HG02610 (cell line): ENCODE measurements around the gene NFKB2.
A peak's percentile ranks its signal among the peaks of the same experiment; 100 is the strongest.

Experiments used
- ATAC-seq: cut with Tn5 transposase; IDR thresholded peaks from one replicate; pipeline ENCODE4 v1.9.1; 2021; ENCODE audit warnings: mild to moderate bottlenecking, moderate library complexity; ENCODE audit not compliant: unreplicated experiment

Gene NFKB2

DNA sequence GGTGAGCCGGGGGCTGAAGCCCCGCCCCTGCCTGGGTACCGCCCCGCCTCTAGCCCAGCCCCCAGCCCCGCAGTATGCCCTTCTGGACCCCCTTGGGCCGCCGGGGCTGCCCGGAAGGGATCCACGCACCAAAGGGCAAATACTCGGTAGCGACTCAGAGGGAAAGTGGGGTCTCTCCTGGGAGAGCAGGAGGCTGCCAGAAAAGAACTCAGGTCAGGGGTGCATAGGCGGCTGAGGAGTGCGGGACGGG lies 25.9 kb downstream of the NFKB2 start:
- no peak for ATAC-seq

DNA sequence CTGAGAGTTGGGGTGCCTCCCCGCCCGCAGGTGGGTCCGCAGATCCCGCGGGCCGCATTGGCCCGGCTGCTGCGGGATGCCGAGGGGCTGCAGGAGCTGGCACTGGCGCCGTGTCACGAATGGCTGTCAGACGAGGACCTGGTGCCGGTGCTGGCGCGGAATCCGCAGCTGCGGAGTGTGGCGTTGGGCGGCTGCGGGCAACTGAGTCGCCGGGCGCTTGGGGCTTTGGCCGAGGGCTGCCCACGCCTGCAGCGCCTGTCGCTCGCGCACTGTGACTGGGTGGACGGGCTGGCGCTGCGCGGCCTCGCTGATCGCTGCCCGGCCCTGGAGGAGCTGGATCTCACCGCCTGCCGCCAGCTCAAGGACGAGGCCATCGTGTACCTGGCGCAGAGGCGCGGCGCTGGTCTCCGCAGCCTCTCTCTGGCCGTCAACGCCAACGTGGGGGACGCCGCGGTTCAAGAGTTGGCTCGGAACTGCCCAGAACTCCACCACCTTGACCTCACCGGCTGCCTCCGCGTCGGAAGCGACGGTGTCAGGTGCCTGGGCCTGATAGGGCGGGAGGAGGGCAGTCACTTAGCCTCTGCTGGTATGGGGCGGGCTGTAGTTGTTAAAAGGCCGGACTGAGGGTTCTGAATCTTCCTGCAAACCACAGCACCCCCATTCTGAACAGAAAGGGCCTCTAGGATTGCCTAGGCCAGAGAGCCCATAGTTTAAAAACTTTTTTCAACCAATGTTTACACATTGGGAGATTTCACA lies 26.4 kb downstream of the NFKB2 start:
- peak; percentile 3 for ATAC-seq

GRCh38 chr10:102422545-102423129 lies 27.1 kb downstream of the NFKB2 start:
- ATAC-seq: no peak

- ATAC-seq: no peak
These were observed 28.0 kb downstream of the NFKB2 start for GRCh38 chr10:102423372-102423968.

- no peak for ATAC-seq
These were observed 28.6 kb downstream of the NFKB2 start for GRCh38 chr10:102424145-102424544.

- ATAC-seq: no peak
These were observed 29.4 kb downstream of the NFKB2 start for GRCh38 chr10:102424916-102425315.

DNA sequence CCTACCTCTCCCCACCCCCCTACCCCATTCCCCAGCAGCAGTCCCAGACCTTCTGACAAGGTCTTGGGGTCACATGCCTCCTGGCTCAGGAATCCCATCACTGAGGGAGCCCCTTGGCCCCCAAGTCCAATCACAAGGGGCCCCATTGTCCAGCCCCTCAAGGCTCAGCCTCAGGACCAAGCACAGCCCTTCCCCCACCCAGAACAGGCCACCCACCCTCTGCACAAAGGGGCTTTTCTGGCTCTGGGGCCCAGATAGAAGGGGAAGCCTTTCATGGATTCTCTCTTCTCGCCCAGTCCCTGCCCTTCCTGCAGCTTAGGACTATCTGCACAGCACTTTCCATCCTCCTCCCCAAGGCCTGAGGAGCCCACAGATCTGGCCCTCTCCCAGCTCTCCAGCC lies 29.9 kb downstream of the NFKB2 start:
- no peak for ATAC-seq

- no peak for ATAC-seq
These were observed 31.3 kb downstream of the NFKB2 start for GRCh38 chr10:102426803-102427287.

DNA sequence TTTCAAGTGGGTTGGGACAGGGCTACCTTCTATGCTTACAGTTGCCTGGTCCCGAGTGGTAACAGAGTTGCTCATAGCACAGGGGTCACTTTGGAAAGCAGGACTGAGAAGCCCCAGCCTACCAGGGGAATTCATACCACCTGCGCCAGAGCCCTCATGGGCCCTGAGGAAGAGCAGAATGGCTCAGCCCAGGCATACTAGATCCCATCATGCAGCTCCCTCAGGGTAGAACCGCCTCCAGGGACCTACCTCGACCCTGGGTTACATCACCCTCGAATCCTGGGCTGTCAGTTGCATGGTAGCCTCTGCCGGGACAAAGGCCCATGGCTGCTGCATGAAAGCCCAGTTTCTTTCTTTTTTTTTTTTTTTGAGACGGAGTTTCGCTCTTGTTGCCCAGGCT lies 34.0 kb downstream of the NFKB2 start:
- ATAC-seq: no peak

DNA sequence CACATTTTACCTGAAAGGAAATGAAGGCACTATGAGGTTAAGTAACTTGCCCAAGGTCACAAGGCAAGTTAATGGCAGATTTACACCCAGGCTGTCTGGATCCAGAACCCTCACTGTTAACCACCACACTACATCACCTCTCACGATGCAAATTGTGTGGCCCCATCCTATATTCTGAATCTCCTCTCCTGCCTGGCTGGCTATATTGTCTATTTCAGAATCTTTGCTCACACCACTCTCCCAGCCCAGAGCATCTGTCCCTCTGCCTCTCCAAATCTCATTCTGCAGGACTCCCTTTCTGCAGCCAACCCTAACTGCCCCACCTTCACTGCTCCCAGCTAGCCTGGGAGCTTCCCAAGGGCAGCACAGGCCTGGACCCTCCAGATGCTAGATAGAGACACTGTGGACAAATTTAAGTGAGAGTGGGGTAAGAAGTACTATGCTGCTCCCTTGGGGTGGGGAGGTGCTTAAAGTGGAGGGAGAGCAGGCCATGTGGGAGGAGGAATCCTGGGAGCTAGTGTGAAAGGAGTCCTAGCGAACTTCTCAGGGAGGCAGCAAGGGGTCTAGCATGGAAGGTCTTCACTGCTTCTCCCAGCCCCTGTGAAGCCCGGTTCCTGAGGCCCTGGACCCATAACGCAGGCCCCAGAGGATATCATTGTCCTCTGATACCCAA lies 36.1 kb downstream of the NFKB2 start:
- ATAC-seq: no peak

GRCh38 chr10:102432162-102432950 lies 36.9 kb downstream of the NFKB2 start, which contains the start of gene CUEDC2:
Gene CUEDC2, minus strand, starts transcription at chr10:102432574. Its CDS starts 7,386 bp downstream, at chr10:102425188.
- peak; percentile 84 for ATAC-seq

DNA sequence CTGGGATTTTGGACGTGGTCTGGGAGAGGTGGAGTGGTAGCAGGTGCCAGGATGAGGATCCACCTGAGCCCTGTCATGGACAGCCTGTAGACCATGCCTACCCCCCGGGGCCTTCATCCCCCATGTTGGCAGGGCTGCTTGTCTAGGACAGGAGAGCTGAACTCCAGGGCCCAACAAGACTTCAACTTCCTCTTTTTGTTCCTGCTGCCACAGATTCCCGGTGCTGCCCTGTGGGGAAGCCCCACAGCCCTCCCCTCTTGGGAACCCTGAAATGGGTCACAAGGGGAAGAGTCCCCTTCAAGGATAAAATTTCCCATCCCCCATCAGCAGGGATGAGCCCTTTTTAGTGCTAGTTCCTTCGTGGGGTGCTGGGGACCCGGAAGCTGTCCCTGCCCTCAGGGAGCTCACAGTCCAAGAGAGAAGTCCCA lies 38.1 kb downstream of the NFKB2 start:
- ATAC-seq: no peak

- ATAC-seq: no peak
These were observed 39.1 kb downstream of the NFKB2 start for GRCh38 chr10:102434394-102435132.

DNA sequence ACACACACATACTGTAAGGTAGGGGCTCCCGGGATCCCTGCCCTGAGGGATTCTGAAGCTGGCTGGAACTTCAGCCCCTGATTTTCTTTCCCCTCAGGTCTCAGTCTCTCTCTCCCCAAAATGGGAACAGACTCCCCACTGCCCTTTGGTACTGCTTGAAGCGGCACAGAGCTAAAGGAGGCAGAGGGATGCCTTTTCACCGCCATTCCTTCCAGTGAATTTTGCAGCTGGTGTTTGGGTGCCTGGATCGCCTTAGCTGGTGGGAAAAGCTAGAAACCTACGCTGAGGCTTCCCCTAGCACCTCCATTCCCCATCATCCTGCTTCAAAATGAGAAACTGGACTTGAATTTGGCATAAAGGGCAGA lies 39.6 kb downstream of the NFKB2 start:
- no peak for ATAC-seq

GRCh38 chr10:102435529-102436233 lies 40.2 kb downstream of the NFKB2 start:
- no peak for ATAC-seq

- no peak for ATAC-seq
These were observed 40.8 kb downstream of the NFKB2 start for GRCh38 chr10:102436312-102436711.

GRCh38 chr10:102437515-102437914 lies 42.0 kb downstream of the NFKB2 start:
- no peak for ATAC-seq

DNA sequence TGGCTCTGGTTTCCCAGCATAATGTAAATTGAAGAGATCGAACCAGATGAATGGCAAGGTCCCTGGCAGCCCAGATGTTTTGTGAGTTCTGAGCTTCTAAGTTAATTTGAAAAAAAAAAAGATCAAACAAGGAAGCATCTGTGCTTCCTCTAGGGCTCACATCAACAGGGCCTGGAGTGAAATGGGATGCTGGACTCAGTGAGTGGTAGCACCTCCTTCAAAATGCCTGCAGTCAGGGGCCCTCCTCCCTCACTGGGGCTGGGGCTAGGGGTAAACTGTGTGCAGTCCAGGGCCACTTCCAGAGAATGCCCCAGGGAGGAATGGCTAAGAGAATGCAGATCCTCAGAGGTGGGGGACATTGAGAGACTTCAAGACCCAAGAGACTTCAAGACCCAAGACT lies 42.9 kb downstream of the NFKB2 start:
- no peak for ATAC-seq

GRCh38 chr10:102444851-102445250 lies 49.3 kb downstream of the NFKB2 start:
- ATAC-seq: no peak
